Hindlimb muscle (tissue), 1 donor: Measurements from ENCODE around the gene SPC24. TPM values are rescaled to one million over a fixed set of nuclear protein-coding genes. Genes with fewer than 3 reads are reported as not detected.
A peak's percentile ranks its signal among the peaks of the same experiment; 100 is the strongest.
"Not testable (repeated sequence)": the region's sequence is repeated elsewhere in the genome, so short reads cannot be mapped to it uniquely, and the experiment has no call there.

Experiments
- DNase-seq: peaks from one replicate; pipeline ENCODE4 v3.0.0-alpha.2; 2013
- polyA plus RNA-seq: library from polyadenylated mRNA; unstranded; fragments of 120-200 nt; gene quantifications from one replicate; pipeline ENCODE4 v1.2.1, GENCODE V29; 2013; ENCODE audit not compliant: insufficient read length

Gene SPC24
- polyA plus RNA-seq, 1 donor = 10.2 TPM

- no peak for DNase-seq
Measured at GRCh38 chr19:11164296-11164695, 8.7 kb upstream of the SPC24 start.

GRCh38 chr19:11160440-11160768 lies 4.8 kb upstream of the SPC24 start:
- not testable (repeated sequence) for DNase-seq

- no peak for DNase-seq
Measured at GRCh38 chr19:11159598-11160439, 4.2 kb upstream of the SPC24 start.

GRCh38 chr19:11154683-11155047 lies 917 bp downstream of the SPC24 start:
- no peak for DNase-seq

- DNase-seq = peak; percentile 63
Measured at GRCh38 chr19:11152318-11153062, 3.1 kb downstream of the SPC24 start.

- DNase-seq = peak; percentile 75
Measured at GRCh38 chr19:11151181-11151580, 4.4 kb downstream of the SPC24 start.

- DNase-seq = no peak
Measured at GRCh38 chr19:11148001-11148400, 7.6 kb downstream of the SPC24 start.

- no peak for DNase-seq
Measured at GRCh38 chr19:11145536-11145924, 10.1 kb downstream of the SPC24 start.

- peak; percentile 84 for DNase-seq
Measured at GRCh38 chr19:11142528-11143171, 12.9 kb downstream of the SPC24 start.

GRCh38 chr19:11141937-11142527 lies 13.6 kb downstream of the SPC24 start:
- no peak for DNase-seq

- no peak for DNase-seq
Measured at GRCh38 chr19:11140896-11141295, 14.7 kb downstream of the SPC24 start.

GRCh38 chr19:11140023-11140538 lies 15.5 kb downstream of the SPC24 start:
- not testable (repeated sequence) for DNase-seq

GRCh38 chr19:11138601-11139300 lies 16.8 kb downstream of the SPC24 start:
- peak; percentile 78 for DNase-seq

- peak; percentile 91 for DNase-seq
Measured at GRCh38 chr19:11137542-11138384, 17.8 kb downstream of the SPC24 start.

GRCh38 chr19:11136400-11137101 lies 19.0 kb downstream of the SPC24 start:
- DNase-seq = no peak

GRCh38 chr19:11131471-11131870 lies 24.1 kb downstream of the SPC24 start:
- no peak for DNase-seq

- DNase-seq = peak; percentile 75
Measured at GRCh38 chr19:11130824-11131455, 24.6 kb downstream of the SPC24 start.

GRCh38 chr19:11127905-11128304 lies 27.7 kb downstream of the SPC24 start:
- DNase-seq = no peak

- peak; percentile 78 for DNase-seq
Measured at GRCh38 chr19:11125994-11126685, 29.4 kb downstream of the SPC24 start.
